ENCODE data around the gene PRRC2A. TPM values are rescaled to one million over a fixed set of nuclear protein-coding genes. Genes with fewer than 3 reads are reported as not detected.

The PRRC2A gene
- total RNA-seq, 6 donors from 2014 or later = 80.1 to 154 (median 125) TPM

DNA sequence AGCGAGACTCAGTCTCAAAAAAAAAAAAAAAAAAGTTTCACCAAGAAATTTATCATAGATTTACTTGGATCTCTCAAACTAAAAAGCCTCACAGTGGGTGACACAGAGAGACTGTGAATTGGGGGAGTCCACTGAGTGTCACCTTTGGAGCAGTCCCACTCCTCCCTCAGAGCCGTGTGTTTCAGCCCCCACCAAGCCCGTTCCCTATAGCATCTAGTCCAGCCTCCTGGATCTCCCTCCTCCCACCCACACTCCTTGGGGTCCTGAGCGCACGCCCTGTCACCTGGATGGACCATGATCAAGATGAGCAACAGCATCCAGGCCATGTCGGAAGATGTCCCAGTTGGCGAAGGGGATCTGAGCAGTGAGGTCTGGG lies 28.1 kb upstream of the PRRC2A start:
- no peaks in the 10 kb centered on the region for H3K36me3 ChIP-seq
- H3K9me3 ChIP-seq = no peaks in the 10 kb centered on the region
- DNase-seq = no peak
- H3K27ac ChIP-seq = peak overlapping the region in 2 of 4 donors; percentile 12 to 33
- H3K27me3 ChIP-seq = no peaks in the 10 kb centered on the region
- ATAC-seq (ENCODE audit: low FRiP score in 2 of 2) = no peak
- TF ChIP-seq POLR2A (IDR thresholded peaks at IDR 0.05) = no peak
- TF ChIP-seq POLR2AphosphoS5 (IDR thresholded peaks at IDR 0.05) = no peak
- TF ChIP-seq, protein P1, sequence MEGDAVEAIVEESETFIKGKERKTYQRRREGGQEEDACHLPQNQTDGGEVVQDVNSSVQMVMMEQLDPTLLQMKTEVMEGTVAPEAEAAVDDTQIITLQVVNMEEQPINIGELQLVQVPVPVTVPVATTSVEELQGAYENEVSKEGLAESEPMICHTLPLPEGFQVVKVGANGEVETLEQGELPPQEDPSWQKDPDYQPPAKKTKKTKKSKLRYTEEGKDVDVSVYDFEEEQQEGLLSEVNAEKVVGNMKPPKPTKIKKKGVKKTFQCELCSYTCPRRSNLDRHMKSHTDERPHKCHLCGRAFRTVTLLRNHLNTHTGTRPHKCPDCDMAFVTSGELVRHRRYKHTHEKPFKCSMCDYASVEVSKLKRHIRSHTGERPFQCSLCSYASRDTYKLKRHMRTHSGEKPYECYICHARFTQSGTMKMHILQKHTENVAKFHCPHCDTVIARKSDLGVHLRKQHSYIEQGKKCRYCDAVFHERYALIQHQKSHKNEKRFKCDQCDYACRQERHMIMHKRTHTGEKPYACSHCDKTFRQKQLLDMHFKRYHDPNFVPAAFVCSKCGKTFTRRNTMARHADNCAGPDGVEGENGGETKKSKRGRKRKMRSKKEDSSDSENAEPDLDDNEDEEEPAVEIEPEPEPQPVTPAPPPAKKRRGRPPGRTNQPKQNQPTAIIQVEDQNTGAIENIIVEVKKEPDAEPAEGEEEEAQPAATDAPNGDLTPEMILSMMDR (IDR thresholded peaks at IDR 0.05) = no peak
- TF ChIP-seq EP300 (IDR thresholded peaks at IDR 0.05) = no peak
- H3K4me1 ChIP-seq = peaks cover 0 to 11% (median 2%) of the 10 kb centered on the region in 4 donors
- WGBS, 2 donors = 88 to 90% methylated on average over 7 of the region's 7 CpGs
- H3K4me3 ChIP-seq = no peak overlapping the region

DNA sequence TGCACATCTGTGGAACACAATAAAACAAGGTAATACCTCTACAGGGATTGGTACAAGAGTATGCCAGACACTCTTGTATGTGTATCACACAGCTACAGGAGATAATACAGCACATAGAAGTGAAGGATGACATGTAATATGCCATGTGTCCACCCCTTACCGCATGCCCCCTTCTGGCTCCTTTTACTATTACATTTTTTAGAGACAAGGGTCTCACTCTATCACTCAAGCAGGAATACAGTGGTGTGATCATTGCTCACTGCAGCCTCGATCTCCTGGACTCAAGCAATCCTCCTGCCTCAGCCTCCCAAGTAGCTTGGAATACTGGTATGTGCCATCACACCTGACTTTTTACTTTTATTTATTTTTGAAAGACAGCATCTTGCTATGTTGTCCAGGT lies 23.5 kb upstream of the PRRC2A start:
- H3K4me3 ChIP-seq = no peak overlapping the region
- H3K27ac ChIP-seq = no peak overlapping the region
- no peaks in the 10 kb centered on the region for H3K36me3 ChIP-seq
- no peak for TF ChIP-seq EP300 (IDR thresholded peaks at IDR 0.05)
- TF ChIP-seq, protein P1 (IDR thresholded peaks at IDR 0.05) = peak; percentile 17 to 61 (median 52)
- peak; percentile 63 to 75 for ATAC-seq (ENCODE audit: low FRiP score in 2 of 2)
- H3K4me1 ChIP-seq = peaks cover 0 to 5% (median 1%) of the 10 kb centered on the region in 4 donors
- no peaks in the 10 kb centered on the region for H3K9me3 ChIP-seq
- no peaks in the 10 kb centered on the region for H3K27me3 ChIP-seq
- no peak for DNase-seq
- WGBS, 2 donors = 24% methylated on average over 2 of the region's 2 CpGs

DNA sequence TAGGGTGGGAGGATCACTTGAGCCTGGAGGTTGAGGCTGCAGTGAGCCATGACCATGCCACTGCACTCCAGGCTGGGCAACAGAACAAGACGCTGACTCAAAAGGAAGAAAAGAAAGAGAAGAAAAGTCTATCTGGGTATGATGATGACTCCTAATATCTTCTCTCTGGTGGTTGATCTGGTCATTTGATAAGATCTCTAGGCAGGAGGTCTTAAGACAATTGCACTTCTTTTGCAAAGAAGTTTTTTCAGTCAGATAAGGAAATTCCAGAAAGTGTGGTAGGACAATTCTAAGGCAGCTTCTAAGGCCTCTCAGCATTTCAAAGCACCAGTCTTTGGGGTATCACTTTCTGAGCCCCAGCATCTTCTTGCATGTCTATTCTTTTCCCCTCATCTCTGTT lies 13.2 kb upstream of the PRRC2A start:
- 78 to 91% methylated on average over 1 of the region's 1 CpG for WGBS, 2 donors
- DNase-seq (no peak), ATAC-seq (ENCODE audit: low FRiP score in 2 of 2) (no peak)
- no peaks in the 10 kb centered on the region for H3K36me3 ChIP-seq
- no peaks in the 10 kb centered on the region for H3K27me3 ChIP-seq
- H3K27ac ChIP-seq = no peak overlapping the region
- H3K4me3 ChIP-seq = no peak overlapping the region
- H3K9me3 ChIP-seq = no peaks in the 10 kb centered on the region
- H3K4me1 ChIP-seq = no peaks in the 10 kb centered on the region
- TF ChIP-seq, protein P1 (IDR thresholded peaks at IDR 0.05) = no peak
- TF ChIP-seq EP300 (IDR thresholded peaks at IDR 0.05) (no peak), POLR2A (IDR thresholded peaks at IDR 0.05) (no peak), POLR2AphosphoS5 (IDR thresholded peaks at IDR 0.05) (no peak)

DNA sequence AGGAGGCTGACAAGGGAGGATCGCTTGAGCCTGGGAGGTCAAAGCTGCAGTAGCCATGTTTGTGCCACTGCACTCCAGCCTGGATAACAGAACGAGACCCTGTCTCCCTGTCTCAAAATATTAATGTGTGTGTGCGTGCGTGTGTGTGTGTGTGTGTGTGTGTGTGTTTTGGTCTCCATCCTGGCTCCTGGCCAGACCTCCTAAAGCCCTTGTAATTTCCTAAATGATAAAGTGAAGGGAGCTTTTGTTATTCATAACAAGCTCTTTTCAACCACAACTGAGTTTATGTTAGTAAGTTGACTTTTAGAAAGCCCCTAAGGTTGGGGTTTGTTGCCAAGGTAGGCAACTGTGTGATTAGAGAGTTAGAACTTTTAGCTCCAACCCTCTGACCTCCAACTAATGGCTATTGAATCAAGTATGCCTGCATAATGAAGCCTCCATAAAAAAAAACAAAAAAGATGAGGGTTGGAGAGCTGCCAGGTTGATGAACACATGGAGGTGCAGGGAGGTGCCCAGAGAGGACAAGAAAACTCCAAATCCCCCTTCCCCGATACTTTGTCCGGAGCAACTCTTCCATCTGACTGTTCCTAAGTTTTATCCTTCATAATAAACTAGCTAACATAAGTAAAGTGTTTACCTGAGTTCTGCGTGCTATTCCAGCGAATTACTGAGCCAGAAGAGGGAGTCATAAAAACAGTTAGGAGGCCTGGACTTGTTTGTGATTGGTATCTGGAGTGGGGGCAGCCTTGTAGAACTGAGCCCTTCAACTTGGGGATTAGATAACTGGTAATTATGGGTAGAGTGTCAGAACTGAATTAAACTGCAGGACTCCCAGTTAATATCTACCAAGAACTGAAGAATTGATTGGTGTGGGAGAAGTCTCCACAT lies 10.8 kb upstream of the PRRC2A start:
- no peak overlapping the region for H3K4me3 ChIP-seq
- H3K4me1 ChIP-seq = peaks cover 0 to 9% (median 3%) of the 10 kb centered on the region in 4 donors
- DNase-seq (no peak), ATAC-seq (ENCODE audit: low FRiP score in 2 of 2) (no peak)
- no peak overlapping the region for H3K27ac ChIP-seq
- H3K36me3 ChIP-seq = no peaks in the 10 kb centered on the region
- H3K9me3 ChIP-seq = no peaks in the 10 kb centered on the region
- TF ChIP-seq, protein P1 (IDR thresholded peaks at IDR 0.05) = no peak
- TF ChIP-seq POLR2AphosphoS5 (IDR thresholded peaks at IDR 0.05) (no peak), EP300 (IDR thresholded peaks at IDR 0.05) (no peak), POLR2A (IDR thresholded peaks at IDR 0.05) (no peak)
- 65 to 73% methylated on average over 8 of the region's 8 CpGs for WGBS, 2 donors
- no peaks in the 10 kb centered on the region for H3K27me3 ChIP-seq

DNA sequence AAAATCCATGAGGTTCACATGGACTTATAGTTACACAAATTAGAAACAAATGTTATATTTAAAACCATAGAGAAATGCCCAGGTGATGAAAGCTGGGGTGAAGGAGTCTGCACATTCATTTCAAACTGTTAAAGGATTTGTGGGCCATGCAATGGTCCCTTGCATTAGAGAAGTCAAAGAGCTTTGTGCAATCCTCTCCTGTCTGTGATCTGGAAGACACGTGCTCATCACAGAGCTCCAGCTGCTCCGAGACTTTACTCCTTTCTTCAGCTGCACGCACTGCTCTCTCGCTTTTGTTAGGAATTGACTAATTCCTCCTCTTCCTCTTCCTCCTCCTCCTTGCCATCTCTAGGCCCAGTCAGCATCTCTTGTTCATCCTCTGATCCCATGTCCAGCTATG lies 9.5 kb upstream of the PRRC2A start:
- H3K4me1 ChIP-seq = peaks cover 0 to 10% (median 3%) of the 10 kb centered on the region in 4 donors
- DNase-seq = no peak
- no peaks in the 10 kb centered on the region for H3K36me3 ChIP-seq
- H3K27ac ChIP-seq = no peak overlapping the region
- WGBS, 2 donors = 64 to 72% methylated on average over 4 of the region's 4 CpGs
- no peaks in the 10 kb centered on the region for H3K27me3 ChIP-seq
- H3K4me3 ChIP-seq = no peak overlapping the region
- no peak for TF ChIP-seq POLR2A (IDR thresholded peaks at IDR 0.05)
- no peak for TF ChIP-seq EP300 (IDR thresholded peaks at IDR 0.05)
- no peak for TF ChIP-seq POLR2AphosphoS5 (IDR thresholded peaks at IDR 0.05)
- TF ChIP-seq, protein P1 (IDR thresholded peaks at IDR 0.05) = no peak
- no peak for ATAC-seq (ENCODE audit: low FRiP score in 2 of 2)
- no peaks in the 10 kb centered on the region for H3K9me3 ChIP-seq

Data from upper lobe of left lung (tissue), 6 donors.